ENCODE data around the gene MOB3B.

DNA sequence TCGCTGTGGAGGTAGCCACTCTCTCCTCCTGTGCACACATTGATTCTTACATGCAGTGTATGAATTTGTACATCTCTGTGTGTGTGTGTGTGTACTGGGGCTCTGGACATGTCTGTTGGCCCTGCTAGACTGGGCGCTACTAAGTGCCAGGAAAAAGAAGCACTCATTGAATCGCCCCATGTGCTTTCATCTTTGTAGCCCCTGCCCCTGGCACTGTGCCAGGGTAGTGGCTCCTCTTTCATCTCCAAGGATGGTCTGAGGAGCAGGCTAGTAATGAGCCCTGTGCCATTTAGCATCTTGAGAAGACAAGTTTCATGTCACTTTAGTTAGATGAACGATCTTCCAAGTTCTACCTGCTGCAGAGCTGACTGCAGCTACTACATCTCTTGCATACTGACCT is 198.2 kb downstream of the MOB3B start:
- TF ChIP-seq, protein P1, sequence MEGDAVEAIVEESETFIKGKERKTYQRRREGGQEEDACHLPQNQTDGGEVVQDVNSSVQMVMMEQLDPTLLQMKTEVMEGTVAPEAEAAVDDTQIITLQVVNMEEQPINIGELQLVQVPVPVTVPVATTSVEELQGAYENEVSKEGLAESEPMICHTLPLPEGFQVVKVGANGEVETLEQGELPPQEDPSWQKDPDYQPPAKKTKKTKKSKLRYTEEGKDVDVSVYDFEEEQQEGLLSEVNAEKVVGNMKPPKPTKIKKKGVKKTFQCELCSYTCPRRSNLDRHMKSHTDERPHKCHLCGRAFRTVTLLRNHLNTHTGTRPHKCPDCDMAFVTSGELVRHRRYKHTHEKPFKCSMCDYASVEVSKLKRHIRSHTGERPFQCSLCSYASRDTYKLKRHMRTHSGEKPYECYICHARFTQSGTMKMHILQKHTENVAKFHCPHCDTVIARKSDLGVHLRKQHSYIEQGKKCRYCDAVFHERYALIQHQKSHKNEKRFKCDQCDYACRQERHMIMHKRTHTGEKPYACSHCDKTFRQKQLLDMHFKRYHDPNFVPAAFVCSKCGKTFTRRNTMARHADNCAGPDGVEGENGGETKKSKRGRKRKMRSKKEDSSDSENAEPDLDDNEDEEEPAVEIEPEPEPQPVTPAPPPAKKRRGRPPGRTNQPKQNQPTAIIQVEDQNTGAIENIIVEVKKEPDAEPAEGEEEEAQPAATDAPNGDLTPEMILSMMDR (conservative IDR thresholded peaks at IDR 0.05; ENCODE audit: low read depth, low read length): no peak
- TF ChIP-seq EZH2phosphoT487 (IDR thresholded peaks at IDR 0.05; ENCODE audit: borderline replicate concordance, low read length) (no peak), EZH2 (IDR thresholded peaks at IDR 0.05; ENCODE audit: low read length, unreplicated experiment) (no peak)

All from PC-3 (cell line).